Ascending aorta (tissue), 2 donors: Measurements from ENCODE around the gene ZNF655. TPM values are rescaled to one million over a fixed set of nuclear protein-coding genes. Genes with fewer than 3 reads are reported as not detected.

Experiments
- DNase-seq, 2 donors: peaks; one replicate each; pipeline ENCODE4 v3.0.0-alpha.2; 2019; ENCODE audit warnings: low spot score in 2 of 2
- H3K27ac ChIP-seq, 2 donors: fragments of 200-600 bp; sonication (generic); one replicate each; pipeline ENCODE4 v1.5.1; 2016 to 2017; ENCODE audit warnings: mild to moderate bottlenecking in 1 of 2
- H3K27me3 ChIP-seq: fragments of 200-600 bp; sonication (generic); one replicate; pipeline ENCODE4 v1.5.1; 2017
- H3K36me3 ChIP-seq, 2 donors: fragments of 200-600 bp; sonication (generic); one replicate each; pipeline ENCODE4 v1.5.1; 2016
- H3K4me1 ChIP-seq, 2 donors: fragments of 200-600 bp; sonication (generic); one replicate each; pipeline ENCODE4 v1.5.1; 2016 to 2017; ENCODE audit warnings: mild to moderate bottlenecking in 1 of 2
- H3K4me3 ChIP-seq, 2 donors: fragments of 200-600 bp; sonication (generic); one replicate each; pipeline ENCODE4 v1.5.1; 2016 to 2017; ENCODE audit warnings: mild to moderate bottlenecking in 1 of 2
- H3K9me3 ChIP-seq, 2 donors: fragments of 200-600 bp; sonication (generic); one replicate each; pipeline ENCODE4 v1.5.1; 2016
- intact Hi-C: fragments of 100-400 bp; cut with DNase I; formaldehyde crosslinking; loops from one replicate; pipeline ENCODE4 v1.15.1; 2023
- total RNA-seq: library from RNA; depleted of rRNA; stranded (reverse); fragments of >200 nt; gene quantifications from one replicate; pipeline ENCODE4 v1.1.0, GENCODE V29; 2016
- TF ChIP-seq, protein P1 (sequence below), 3 experiments: fragments of 200-600 bp in 2 of 3; fragments of 450-650 bp in 1 of 3; sonication (generic) in 2 of 3; IDR thresholded peaks; one replicate each; pipeline ENCODE4 v1.5.1; 2016 to 2019; ENCODE audit warnings: antibody characterized with exemption in 3 of 3, mild to moderate bottlenecking in 1 of 3, moderate library complexity in 1 of 3

The ZNF655 gene
- total RNA-seq, 1 donor from 2014 or later = 37.9 TPM

DNA sequence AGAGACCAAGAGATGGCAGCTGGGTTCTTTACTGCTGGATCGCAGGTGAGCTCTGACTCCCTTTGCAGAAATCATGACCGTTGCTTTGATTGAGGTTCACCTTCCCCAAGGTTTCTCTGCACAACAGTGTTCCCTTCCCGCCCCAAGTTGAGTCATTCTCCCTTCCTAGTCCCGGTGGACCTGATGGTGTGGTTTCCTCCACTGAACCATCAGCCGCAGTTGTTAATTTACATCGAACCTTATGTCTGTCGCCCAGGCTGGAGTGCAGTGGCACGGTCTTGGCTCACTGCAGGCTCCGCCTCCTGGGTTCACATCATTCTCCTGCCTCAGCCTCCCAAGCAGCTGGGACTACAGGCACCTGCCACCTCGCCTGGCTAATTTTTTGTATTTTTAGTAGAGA is 64.2 kb downstream of the ZNF655 start:
- no peak overlapping the region for H3K4me3 ChIP-seq
- TF ChIP-seq, protein P1, sequence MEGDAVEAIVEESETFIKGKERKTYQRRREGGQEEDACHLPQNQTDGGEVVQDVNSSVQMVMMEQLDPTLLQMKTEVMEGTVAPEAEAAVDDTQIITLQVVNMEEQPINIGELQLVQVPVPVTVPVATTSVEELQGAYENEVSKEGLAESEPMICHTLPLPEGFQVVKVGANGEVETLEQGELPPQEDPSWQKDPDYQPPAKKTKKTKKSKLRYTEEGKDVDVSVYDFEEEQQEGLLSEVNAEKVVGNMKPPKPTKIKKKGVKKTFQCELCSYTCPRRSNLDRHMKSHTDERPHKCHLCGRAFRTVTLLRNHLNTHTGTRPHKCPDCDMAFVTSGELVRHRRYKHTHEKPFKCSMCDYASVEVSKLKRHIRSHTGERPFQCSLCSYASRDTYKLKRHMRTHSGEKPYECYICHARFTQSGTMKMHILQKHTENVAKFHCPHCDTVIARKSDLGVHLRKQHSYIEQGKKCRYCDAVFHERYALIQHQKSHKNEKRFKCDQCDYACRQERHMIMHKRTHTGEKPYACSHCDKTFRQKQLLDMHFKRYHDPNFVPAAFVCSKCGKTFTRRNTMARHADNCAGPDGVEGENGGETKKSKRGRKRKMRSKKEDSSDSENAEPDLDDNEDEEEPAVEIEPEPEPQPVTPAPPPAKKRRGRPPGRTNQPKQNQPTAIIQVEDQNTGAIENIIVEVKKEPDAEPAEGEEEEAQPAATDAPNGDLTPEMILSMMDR (IDR thresholded peaks at IDR 0.05) = no peak
- H3K4me1 ChIP-seq = peaks cover 0 to 2% of the 10 kb centered on the region in 2 donors
- intact Hi-C loops = no loop called here
- H3K36me3 ChIP-seq = peaks cover 75 to 82% of the 10 kb centered on the region in 2 donors
- no peak overlapping the region for H3K27ac ChIP-seq
- no peaks in the 10 kb centered on the region for H3K9me3 ChIP-seq
- no peaks in the 10 kb centered on the region for H3K27me3 ChIP-seq
- no peak for DNase-seq

DNA sequence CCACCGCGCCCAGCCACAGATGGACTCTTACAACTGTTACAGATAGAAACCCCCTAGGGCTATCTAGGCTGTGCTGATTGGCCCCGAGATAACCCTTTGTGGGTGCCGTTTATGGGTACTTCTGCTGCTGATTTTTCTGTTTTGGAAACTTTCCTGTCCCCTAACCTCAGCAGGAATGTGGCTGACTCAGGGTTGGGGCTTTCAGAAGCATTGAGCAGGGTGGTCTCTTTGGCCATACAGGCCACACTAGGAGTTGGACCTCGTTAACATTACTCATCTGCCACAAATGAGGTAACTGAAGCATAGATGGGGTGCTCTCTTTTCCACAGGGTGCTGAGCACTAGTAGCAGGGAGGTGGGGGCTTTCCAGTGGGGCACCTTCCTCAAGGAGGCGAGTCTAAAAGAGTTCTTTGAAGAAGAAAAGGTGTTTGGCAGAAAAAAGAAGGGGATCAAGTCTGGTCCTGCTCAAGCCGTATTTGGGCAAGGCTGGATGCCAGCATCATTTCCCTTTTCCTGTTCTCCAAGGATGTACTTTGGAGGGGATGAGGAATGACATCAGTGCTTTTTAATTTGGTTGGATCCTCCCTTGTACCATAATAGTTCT is 64.8 kb downstream of the ZNF655 start:
- Histone ChIP-seq H3K9me3 (no peaks in the 10 kb centered on the region), H3K4me3 (no peak overlapping the region), H3K27ac (no peak overlapping the region), H3K27me3 (no peaks in the 10 kb centered on the region), H3K4me1 (no peaks in the 10 kb centered on the region), H3K36me3 (peaks cover 75 to 88% of the 10 kb centered on the region in 2 donors)
- TF ChIP-seq, protein P1 (IDR thresholded peaks at IDR 0.05) = no peak
- no peak for DNase-seq
- intact Hi-C loops = no loop called here

DNA sequence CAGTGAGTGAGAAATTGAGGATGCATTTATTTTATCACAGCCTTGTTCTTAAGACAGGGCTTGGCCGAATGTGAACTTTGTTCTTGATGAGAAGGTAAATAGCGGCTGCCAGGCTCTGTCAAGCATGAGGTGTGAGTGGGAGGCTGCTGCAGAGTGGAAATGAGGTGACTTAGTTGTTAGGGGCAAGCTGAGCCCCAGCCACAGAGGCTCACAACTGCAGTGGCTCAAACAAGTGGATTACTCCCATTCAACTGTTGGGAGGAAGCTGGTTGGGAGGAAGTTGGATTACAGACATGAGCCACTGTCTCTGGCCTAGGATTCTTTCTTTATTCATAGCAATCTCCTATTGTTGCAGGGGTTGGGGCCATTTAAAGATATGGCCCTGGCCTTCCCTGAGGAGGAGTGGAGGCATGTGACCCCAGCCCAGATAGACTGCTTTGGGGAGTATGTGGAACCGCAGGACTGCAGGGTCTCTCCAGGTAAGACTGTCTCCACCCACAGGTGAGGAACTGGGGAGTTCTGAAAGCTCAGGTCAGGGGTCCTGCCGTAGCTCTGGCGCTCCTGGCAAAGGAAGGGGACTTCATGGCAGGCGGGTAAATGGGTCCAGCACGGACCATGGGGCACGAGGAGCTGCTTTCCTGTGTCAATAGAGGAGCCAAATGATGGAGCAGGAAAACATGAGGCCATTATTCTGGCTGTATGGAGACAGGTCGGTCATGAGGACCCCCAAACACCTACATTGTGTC is 65.4 kb downstream of the ZNF655 start:
- no peaks in the 10 kb centered on the region for H3K4me1 ChIP-seq
- intact Hi-C loops = no loop called here
- no peaks in the 10 kb centered on the region for H3K27me3 ChIP-seq
- H3K9me3 ChIP-seq = no peaks in the 10 kb centered on the region
- TF ChIP-seq, protein P1 (IDR thresholded peaks at IDR 0.05) = no peak
- H3K4me3 ChIP-seq = no peak overlapping the region
- H3K36me3 ChIP-seq = peaks cover 75 to 95% of the 10 kb centered on the region in 2 donors
- no peak overlapping the region for H3K27ac ChIP-seq
- no peak for DNase-seq

DNA sequence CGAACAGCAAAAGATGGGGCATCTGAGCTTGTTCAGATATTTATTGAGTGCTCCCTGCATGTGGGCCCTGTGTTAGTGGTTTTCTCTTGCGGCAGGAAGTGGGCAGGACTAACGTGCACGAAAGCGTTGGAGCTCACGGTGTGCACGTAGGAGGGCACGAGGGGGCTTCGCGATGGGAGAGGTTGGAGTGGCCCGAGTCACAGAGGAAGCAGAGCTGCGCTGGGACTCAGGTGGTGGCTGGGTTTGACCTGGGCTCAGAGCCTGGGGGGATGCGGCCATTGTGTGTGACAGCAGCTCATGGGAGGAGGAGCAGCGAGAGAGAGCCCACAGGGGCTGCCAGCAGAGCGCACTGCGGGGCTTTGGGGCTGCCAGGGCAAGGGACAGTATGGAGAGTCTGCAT is 66.0 kb downstream of the ZNF655 start:
- H3K27ac ChIP-seq = no peak overlapping the region
- H3K9me3 ChIP-seq = no peaks in the 10 kb centered on the region
- peaks cover 79 to 97% of the 10 kb centered on the region in 2 donors for H3K36me3 ChIP-seq
- no peaks in the 10 kb centered on the region for H3K27me3 ChIP-seq
- TF ChIP-seq, protein P1 (IDR thresholded peaks at IDR 0.05) = no peak
- H3K4me1 ChIP-seq = no peaks in the 10 kb centered on the region
- no peak overlapping the region for H3K4me3 ChIP-seq
- no peak for DNase-seq
- intact Hi-C loops = no loop called here

DNA sequence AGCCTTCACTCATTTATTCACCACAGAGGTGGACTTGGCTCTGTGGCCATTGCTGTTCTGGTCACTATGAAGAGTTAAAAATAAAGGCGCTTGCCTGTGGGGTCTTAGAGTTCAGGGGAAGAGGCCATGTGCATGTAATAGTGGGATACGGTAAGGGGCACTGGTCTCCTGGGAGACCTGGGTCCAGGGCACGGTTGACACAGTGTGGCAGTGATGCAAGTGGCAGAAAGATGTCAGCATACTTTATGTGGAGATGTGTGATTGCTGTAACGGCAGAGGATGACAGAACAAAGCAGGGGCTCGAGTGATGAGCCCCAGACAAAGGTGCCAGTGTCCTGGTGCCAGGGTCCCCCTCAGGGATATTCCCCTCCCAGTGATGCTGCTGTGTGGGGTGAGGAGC is 66.9 kb downstream of the ZNF655 start:
- no peaks in the 10 kb centered on the region for H3K9me3 ChIP-seq
- no peak overlapping the region for H3K27ac ChIP-seq
- no peaks in the 10 kb centered on the region for H3K4me1 ChIP-seq
- no peaks in the 10 kb centered on the region for H3K27me3 ChIP-seq
- TF ChIP-seq, protein P1 (IDR thresholded peaks at IDR 0.05) = no peak
- DNase-seq = no peak
- intact Hi-C loops = no loop called here
- H3K4me3 ChIP-seq = no peak overlapping the region
- H3K36me3 ChIP-seq = peaks cover 78 to 97% of the 10 kb centered on the region in 2 donors
